Astrocyte (in vitro differentiated cells and primary cell): ENCODE results near the gene ZNF784. TPM values are rescaled to one million over a fixed set of nuclear protein-coding genes. Genes with fewer than 3 reads are reported as not detected.

Source experiments
- DNase-seq: peaks from one replicate; pipeline ENCODE4 v3.0.0-alpha.2; 2010; ENCODE audit warnings: low read depth
- FAIRE-seq: peaks from 2 replicates; lab custom pipeline; 2011; peaks lifted over from hg19 to GRCh38; lab: Jason Lieb, UNC
- H2AFZ ChIP-seq: 2 replicates; pipeline ENCODE4 v1.6.0; 2012; ENCODE audit warnings: low read depth, low read length, inconsistent platforms
- H3K27ac ChIP-seq: 2 replicates; pipeline ENCODE4 v1.5.1; 2011; ENCODE audit warnings: low read depth, low read length, inconsistent platforms
- H3K27me3 ChIP-seq: 2 replicates; pipeline ENCODE4 v1.6.0; 2011; ENCODE audit warnings: low read length, inconsistent platforms; ENCODE audit not compliant: insufficient read depth
- H3K36me3 ChIP-seq: 2 replicates; pipeline ENCODE4 v1.5.1; 2011; ENCODE audit warnings: low read length, inconsistent platforms; ENCODE audit not compliant: insufficient read depth
- H3K4me1 ChIP-seq: 2 replicates; pipeline ENCODE4 v1.5.1; 2011; ENCODE audit warnings: low read length, inconsistent platforms; ENCODE audit not compliant: insufficient read depth
- H3K4me2 ChIP-seq: 2 replicates; pipeline ENCODE4 v1.6.0; 2012; ENCODE audit warnings: low read length, inconsistent platforms
- H3K4me3 ChIP-seq: 2 replicates; pipeline ENCODE4 v1.5.1; 2011; ENCODE audit warnings: low read depth, mild to moderate bottlenecking, low read length, inconsistent platforms; ENCODE audit not compliant: insufficient read depth
- H3K79me2 ChIP-seq: 2 replicates; pipeline ENCODE4 v1.6.0; 2012; ENCODE audit warnings: mild to moderate bottlenecking, low read length, inconsistent platforms; ENCODE audit not compliant: insufficient read depth
- H3K9ac ChIP-seq: 2 replicates; pipeline ENCODE4 v1.6.0; 2012; ENCODE audit warnings: mild to moderate bottlenecking, low read length, inconsistent platforms
- H3K9me3 ChIP-seq: 2 replicates; pipeline ENCODE4 v1.5.1; 2012; ENCODE audit warnings: low read depth, mild to moderate bottlenecking, low read length, inconsistent platforms; ENCODE audit not compliant: insufficient read depth
- H4K20me1 ChIP-seq: 2 replicates; pipeline ENCODE4 v1.6.0; 2012; ENCODE audit warnings: low read length, inconsistent platforms; ENCODE audit not compliant: insufficient read depth
- H3K27ac Mint-ChIP-seq: one replicate; pipeline ENCODE4 v1.8.0; 2021; ENCODE audit warnings: mild to moderate bottlenecking, mixed read lengths; ENCODE audit not compliant: unreplicated experiment
- H3K27me3 Mint-ChIP-seq: one replicate; pipeline ENCODE4 v1.8.0; 2021; ENCODE audit warnings: low read depth, mixed read lengths; ENCODE audit not compliant: unreplicated experiment
- H3K36me3 Mint-ChIP-seq: one replicate; pipeline ENCODE4 v1.8.0; 2021; ENCODE audit warnings: low read depth, mixed read lengths; ENCODE audit not compliant: unreplicated experiment
- H3K4me1 Mint-ChIP-seq: one replicate; pipeline ENCODE4 v1.8.0; 2021; ENCODE audit warnings: low read depth, mixed read lengths; ENCODE audit not compliant: unreplicated experiment
- H3K4me3 Mint-ChIP-seq: one replicate; pipeline ENCODE4 v1.8.0; 2021; ENCODE audit warnings: mild to moderate bottlenecking, moderate library complexity, mixed read lengths; ENCODE audit not compliant: unreplicated experiment
- H3K9me3 Mint-ChIP-seq: one replicate; pipeline ENCODE4 v1.8.0; 2021; ENCODE audit warnings: mild to moderate bottlenecking, mixed read lengths; ENCODE audit not compliant: unreplicated experiment
- EZH2 ChIP-seq: IDR thresholded peaks from 2 replicates; pipeline ENCODE4 v1.6.1; 2012; ENCODE audit warnings: mild to moderate bottlenecking, low read length, inconsistent platforms; ENCODE audit not compliant: insufficient read depth
- total RNA-seq: library from RNA; stranded (reverse); gene quantifications from 2 replicates; pipeline ENCODE4 v1.2.1, GENCODE V29; 2021
- TF ChIP-seq, protein P1 (sequence below): IDR thresholded peaks from 2 replicates; pipeline ENCODE4 v1.5.1; 2011; ENCODE audit warnings: low read depth, mild to moderate bottlenecking, inconsistent platforms, low read length, moderate library complexity; ENCODE audit not compliant: insufficient read depth

The ZNF784 gene
- total RNA-seq, 1 donor from 2014 or later = 5.3 TPM

DNA sequence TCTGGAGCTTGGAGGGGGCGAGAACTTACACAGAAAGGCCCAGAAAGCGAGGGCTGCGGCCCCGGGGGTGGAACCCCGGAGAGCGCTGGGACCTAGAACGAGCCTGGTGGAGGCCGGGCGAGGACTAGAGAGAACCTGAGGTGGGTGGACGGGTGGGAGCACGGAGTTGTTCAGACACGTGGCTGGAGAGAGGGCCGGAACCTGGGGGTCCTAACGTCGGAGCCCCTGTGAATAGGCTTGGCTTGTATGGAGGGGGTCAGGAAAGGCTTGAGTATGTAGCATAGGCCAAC is 19.5 kb upstream of the ZNF784 start:
- Mint-ChIP-seq H3K4me1 (peaks cover 18% of the 10 kb centered on the region), H3K27ac (peak overlapping the region; percentile 94), H3K36me3 (peaks cover 8% of the 10 kb centered on the region), H3K9me3 (no peaks in the 10 kb centered on the region), H3K4me3 (peak overlapping the region; percentile 97), H3K27me3 (no peaks in the 10 kb centered on the region)
- DNase-seq = no peak
- Histone ChIP-seq H3K4me2 (peak overlapping the region; percentile 100), H3K4me3 (peak overlapping the region; percentile 87), H4K20me1 (peaks cover 25% of the 10 kb centered on the region), H3K79me2 (peaks cover 51% of the 10 kb centered on the region), H3K27me3 (no peaks in the 10 kb centered on the region), H3K9ac (peak overlapping the region; percentile 92), H3K9me3 (no peaks in the 10 kb centered on the region), H3K4me1 (peaks cover 39% of the 10 kb centered on the region), H2AFZ (no peak overlapping the region), H3K27ac (peak overlapping the region; percentile 41), H3K36me3 (peaks cover 9% of the 10 kb centered on the region)
- TF ChIP-seq, protein P1, sequence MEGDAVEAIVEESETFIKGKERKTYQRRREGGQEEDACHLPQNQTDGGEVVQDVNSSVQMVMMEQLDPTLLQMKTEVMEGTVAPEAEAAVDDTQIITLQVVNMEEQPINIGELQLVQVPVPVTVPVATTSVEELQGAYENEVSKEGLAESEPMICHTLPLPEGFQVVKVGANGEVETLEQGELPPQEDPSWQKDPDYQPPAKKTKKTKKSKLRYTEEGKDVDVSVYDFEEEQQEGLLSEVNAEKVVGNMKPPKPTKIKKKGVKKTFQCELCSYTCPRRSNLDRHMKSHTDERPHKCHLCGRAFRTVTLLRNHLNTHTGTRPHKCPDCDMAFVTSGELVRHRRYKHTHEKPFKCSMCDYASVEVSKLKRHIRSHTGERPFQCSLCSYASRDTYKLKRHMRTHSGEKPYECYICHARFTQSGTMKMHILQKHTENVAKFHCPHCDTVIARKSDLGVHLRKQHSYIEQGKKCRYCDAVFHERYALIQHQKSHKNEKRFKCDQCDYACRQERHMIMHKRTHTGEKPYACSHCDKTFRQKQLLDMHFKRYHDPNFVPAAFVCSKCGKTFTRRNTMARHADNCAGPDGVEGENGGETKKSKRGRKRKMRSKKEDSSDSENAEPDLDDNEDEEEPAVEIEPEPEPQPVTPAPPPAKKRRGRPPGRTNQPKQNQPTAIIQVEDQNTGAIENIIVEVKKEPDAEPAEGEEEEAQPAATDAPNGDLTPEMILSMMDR = no peak
- TF ChIP-seq EZH2 = no peak
- no peak for FAIRE-seq

DNA sequence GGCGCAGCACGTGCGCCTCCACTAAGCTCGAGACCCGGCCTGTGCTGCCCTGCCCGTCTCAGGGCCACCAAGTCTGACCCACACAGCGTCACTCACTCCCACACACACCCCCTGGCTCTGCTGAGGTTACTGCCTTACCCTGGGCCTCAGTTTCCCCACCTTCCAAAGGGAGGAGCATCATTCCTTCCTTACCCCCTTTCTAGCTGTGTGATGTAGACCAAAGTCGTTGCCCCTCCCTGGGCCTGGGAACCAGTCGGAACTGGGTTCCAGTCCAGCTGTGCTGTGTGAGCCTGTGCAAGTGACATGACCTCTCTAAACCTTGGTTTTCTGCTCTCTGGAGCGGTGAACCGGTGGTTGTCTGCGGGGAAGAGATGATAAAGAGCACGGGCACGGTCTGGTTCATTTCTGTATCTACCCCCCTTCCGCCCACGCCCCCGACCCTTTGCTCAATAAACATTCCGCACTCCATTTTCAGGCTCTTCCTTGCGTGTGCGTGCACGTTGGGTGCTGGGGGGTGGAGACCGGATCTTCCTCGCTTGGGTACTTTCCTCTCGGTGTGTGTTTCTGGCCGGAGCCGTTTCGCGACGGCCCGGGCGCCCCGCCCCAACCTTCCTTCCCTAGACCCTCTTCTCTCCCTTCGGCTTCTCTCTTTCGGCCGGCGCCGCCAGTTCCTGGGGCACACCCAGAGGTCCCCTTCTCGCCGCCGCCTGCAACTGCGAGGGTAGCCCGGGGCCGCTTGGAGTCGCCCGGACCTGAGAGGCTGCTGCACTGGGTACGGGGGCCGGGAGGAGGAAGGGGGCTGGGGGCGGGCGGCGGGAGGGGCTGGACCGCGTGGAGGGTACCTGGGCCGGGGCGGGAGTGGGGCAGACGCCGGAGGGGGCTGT is 18.9 kb upstream of the ZNF784 start, which contains the start of gene ZNF581:
Gene ZNF581 (plus strand): TSS at position 647 of the 884 bp plus-strand sequence. CDS start 923 bp downstream, outside the sequence.
- H3K27ac ChIP-seq = peak within 1 kb of the TSS; percentile 41

More for the DNA sequence above, 18.9 kb upstream of the ZNF784 start, which contains the start of gene ZNF581:
- no peak for TF ChIP-seq EZH2
- TF ChIP-seq, protein P1 = no peak
- Histone ChIP-seq H3K4me3 (peak within 1 kb of the TSS; percentile 87), H4K20me1 (peaks cover 25% of the 10 kb centered on the region), H2AFZ (peak within 1 kb of the TSS; percentile 5), H3K4me2 (peak within 1 kb of the TSS; percentile 100), H3K9ac (peak within 1 kb of the TSS; percentile 92), H3K79me2 (peaks cover 52% of the 10 kb centered on the region), H3K4me1 (peaks cover 35% of the 10 kb centered on the region), H3K27me3 (no peaks in the 10 kb centered on the region), H3K9me3 (no peaks in the 10 kb centered on the region), H3K36me3 (peaks cover 9% of the 10 kb centered on the region)
- DNase-seq = peak; percentile 67
- Mint-ChIP-seq H3K27ac (peak within 1 kb of the TSS; percentile 95), H3K9me3 (no peaks in the 10 kb centered on the region), H3K4me3 (peak within 1 kb of the TSS; percentile 97), H3K36me3 (peaks cover 8% of the 10 kb centered on the region), H3K27me3 (no peaks in the 10 kb centered on the region), H3K4me1 (peaks cover 18% of the 10 kb centered on the region)
- FAIRE-seq = no peak
